Measurements from ENCODE around the gene DNAH7. TPM values are rescaled to one million over a fixed set of nuclear protein-coding genes. Genes with fewer than 3 reads are reported as not detected.
A peak's percentile ranks its signal among the peaks of the same experiment; 100 is the strongest.

Gene DNAH7
- polyA plus RNA-seq, 1 experiment = 1.2 TPM

DNA sequence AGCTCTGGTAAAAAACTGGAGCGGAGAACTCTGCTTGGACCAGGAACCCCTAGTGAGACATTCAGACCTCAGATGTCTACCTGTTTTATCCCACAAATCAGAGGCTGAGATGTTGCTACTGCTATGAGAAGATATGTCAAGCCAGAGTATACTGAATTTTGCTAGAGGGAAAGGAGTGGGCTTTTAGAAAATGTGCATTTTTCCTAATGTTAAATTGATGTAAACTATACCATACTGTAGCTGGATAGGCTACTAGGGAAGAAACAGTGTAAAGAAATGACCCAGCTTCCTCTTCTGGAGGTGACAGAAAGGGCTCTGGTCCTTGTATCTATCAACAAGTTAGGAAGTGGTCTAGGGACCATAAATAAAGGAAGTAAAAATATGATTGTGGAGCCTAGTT, 346.6 kb downstream of the DNAH7 start:
- Histone ChIP-seq H3K27ac (ENCODE audit: low read depth, low read length) (no peak overlapping the region), H3K9me3 (ENCODE audit: control insufficient read depth, insufficient read depth, low read length) (no peaks in the 10 kb centered on the region), H3K4me3 (ENCODE audit: low read depth, low read length) (no peak overlapping the region), H3K27me3 (ENCODE audit: control insufficient read depth, insufficient read depth, low read length) (no peaks in the 10 kb centered on the region)
- POLR2A ChIA-PET = no interaction called here
- TF ChIP-seq, protein P1, sequence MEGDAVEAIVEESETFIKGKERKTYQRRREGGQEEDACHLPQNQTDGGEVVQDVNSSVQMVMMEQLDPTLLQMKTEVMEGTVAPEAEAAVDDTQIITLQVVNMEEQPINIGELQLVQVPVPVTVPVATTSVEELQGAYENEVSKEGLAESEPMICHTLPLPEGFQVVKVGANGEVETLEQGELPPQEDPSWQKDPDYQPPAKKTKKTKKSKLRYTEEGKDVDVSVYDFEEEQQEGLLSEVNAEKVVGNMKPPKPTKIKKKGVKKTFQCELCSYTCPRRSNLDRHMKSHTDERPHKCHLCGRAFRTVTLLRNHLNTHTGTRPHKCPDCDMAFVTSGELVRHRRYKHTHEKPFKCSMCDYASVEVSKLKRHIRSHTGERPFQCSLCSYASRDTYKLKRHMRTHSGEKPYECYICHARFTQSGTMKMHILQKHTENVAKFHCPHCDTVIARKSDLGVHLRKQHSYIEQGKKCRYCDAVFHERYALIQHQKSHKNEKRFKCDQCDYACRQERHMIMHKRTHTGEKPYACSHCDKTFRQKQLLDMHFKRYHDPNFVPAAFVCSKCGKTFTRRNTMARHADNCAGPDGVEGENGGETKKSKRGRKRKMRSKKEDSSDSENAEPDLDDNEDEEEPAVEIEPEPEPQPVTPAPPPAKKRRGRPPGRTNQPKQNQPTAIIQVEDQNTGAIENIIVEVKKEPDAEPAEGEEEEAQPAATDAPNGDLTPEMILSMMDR (IDR thresholded peaks at IDR 0.05; ENCODE audit: low read depth, low read length) = no peak
- DNase-seq (ENCODE audit: low read depth, low spot score) = no peak
- CTCF ChIA-PET = no interaction called here

DNA sequence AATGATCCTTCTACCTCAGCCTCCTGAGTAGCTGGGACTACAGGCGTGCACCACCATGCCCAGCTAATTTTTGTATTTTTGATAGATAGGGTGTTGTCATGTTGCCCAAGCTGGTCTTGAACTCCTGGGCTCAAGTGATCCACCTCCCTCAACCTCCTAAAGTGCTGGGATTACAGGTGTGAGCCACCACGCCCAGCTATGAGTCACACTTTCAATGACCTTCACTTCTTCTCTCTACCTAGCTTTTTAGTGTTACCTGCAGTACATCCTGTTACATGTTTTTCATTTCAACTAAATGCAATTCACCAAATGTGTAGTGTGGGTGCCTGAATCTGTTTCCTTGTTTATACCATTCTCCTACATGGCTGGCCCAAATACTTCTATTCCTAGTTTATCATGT, 347.6 kb downstream of the DNAH7 start:
- no peaks in the 10 kb centered on the region for H3K27me3 ChIP-seq (ENCODE audit: control insufficient read depth, insufficient read depth, low read length)
- H3K9me3 ChIP-seq (ENCODE audit: control insufficient read depth, insufficient read depth, low read length) = no peaks in the 10 kb centered on the region
- no peak for DNase-seq (ENCODE audit: low read depth, low spot score)
- TF ChIP-seq, protein P1 (IDR thresholded peaks at IDR 0.05; ENCODE audit: low read depth, low read length) = no peak
- CTCF ChIA-PET = no interaction called here
- POLR2A ChIA-PET = no interaction called here
- no peak overlapping the region for H3K27ac ChIP-seq (ENCODE audit: low read depth, low read length)
- no peak overlapping the region for H3K4me3 ChIP-seq (ENCODE audit: low read depth, low read length)

DNA sequence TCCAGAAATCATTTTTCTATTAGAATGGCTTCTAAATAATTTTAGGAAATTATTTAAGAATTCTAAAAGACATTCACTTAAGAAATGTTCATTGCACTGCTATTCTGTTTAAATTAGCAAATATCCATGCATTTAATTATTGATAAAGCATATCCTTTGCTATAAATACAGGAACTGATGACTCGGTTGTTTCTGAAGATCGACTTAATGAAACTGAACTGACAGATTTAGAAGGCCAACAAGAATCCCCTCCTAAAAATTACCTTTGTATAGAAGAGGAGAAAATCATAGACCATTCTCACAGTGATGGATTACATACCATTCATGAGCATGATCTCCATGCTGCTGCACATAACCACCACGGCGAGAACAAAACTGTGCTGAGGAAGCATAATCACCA, 352.2 kb downstream of the DNAH7 start:
- H3K9me3 ChIP-seq (ENCODE audit: control insufficient read depth, insufficient read depth, low read length) = no peaks in the 10 kb centered on the region
- H3K27me3 ChIP-seq (ENCODE audit: control insufficient read depth, insufficient read depth, low read length) = no peaks in the 10 kb centered on the region
- DNase-seq (ENCODE audit: low read depth, low spot score) = no peak
- POLR2A ChIA-PET = no interaction called here
- no peak overlapping the region for H3K27ac ChIP-seq (ENCODE audit: low read depth, low read length)
- H3K4me3 ChIP-seq (ENCODE audit: low read depth, low read length) = no peak overlapping the region
- CTCF ChIA-PET = no interaction called here
- TF ChIP-seq, protein P1 (IDR thresholded peaks at IDR 0.05; ENCODE audit: low read depth, low read length) = no peak

DNA sequence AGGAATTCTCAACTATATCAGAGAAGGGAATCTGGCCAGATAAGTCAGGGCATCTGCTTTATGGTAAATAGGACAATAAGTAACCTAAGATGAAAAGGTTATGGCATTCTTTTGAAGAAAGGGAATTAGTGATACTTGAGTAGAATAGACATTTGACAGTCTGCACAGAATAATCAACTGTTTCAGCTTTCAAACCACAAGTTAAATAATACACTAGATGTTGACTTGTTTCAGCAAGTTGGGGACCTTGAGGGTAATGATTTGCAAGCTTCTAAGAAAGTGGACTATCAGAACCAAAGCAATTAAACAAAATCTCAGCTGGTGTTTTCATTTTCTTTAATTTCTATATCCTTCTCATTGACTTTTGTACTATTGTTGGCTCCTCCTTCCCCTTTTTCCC, 357.2 kb downstream of the DNAH7 start:
- ChIA-PET CTCF (interaction anchor here (1.4 kb wide), 1 partner anchor 51 kb away, joined by 5 read pairs; no protein-coding TSS in a partner anchor), POLR2A (interaction anchor here (0.6 kb wide), 1 partner anchor 52 kb away, joined by 3 read pairs; no protein-coding TSS in a partner anchor)
- H3K9me3 ChIP-seq (ENCODE audit: control insufficient read depth, insufficient read depth, low read length) = no peaks in the 10 kb centered on the region
- no peaks in the 10 kb centered on the region for H3K27me3 ChIP-seq (ENCODE audit: control insufficient read depth, insufficient read depth, low read length)
- DNase-seq (ENCODE audit: low read depth, low spot score) = no peak
- no peak overlapping the region for H3K27ac ChIP-seq (ENCODE audit: low read depth, low read length)
- no peak overlapping the region for H3K4me3 ChIP-seq (ENCODE audit: low read depth, low read length)
- TF ChIP-seq, protein P1 (IDR thresholded peaks at IDR 0.05; ENCODE audit: low read depth, low read length) = no peak

DNA sequence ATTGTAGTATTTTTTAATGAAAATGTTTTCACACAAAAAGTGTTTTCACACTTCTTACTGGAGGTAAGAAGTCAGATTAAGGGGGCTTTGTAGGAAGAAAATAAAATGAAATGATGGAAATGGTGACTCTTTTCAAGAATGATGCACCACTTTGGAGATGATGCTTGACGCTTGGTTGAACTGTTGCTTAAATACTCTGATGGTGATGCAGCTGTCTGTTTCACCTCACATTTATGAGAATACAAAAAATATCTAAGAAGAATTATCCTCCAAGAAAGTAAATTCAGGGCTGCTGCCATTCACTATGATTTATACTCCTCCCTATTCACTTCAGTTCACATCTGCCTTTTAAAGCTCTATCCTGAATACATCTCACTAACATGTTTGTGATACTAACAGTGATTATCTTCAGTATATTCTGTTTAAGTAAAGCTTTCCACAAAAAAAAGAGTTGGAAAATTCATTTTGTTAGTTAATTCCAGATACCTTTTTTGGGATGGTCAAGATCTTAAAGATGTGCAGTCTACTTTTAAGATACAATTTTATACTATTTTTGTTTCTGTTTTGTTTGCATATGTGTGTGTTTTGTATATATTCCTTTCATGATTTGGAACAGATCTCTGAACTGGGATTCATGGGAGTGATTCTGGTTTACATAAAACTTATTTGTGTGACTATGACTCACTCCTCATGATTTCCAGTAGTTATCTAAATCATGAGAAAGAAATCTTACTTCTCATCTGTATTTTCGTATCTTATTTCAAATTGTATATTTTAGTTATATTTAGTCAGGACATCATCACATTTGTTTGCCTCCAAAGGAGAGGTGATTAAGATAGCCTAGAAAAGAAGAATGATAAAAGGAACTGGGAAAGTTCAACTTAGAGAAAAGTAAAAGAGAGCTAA, 358.5 kb downstream of the DNAH7 start:
- POLR2A ChIA-PET = interaction anchor here (0.6 kb wide), 1 partner anchor 187 kb away, joined by 7 read pairs; no protein-coding TSS in a partner anchor
- Histone ChIP-seq H3K4me3 (ENCODE audit: low read depth, low read length) (no peak overlapping the region), H3K9me3 (ENCODE audit: control insufficient read depth, insufficient read depth, low read length) (no peaks in the 10 kb centered on the region), H3K27ac (ENCODE audit: low read depth, low read length) (peak overlapping the region; percentile 75), H3K27me3 (ENCODE audit: control insufficient read depth, insufficient read depth, low read length) (no peaks in the 10 kb centered on the region)
- TF ChIP-seq, protein P1 (IDR thresholded peaks at IDR 0.05; ENCODE audit: low read depth, low read length) = no peak
- peak; percentile 85 for DNase-seq (ENCODE audit: low read depth, low spot score)
- CTCF ChIA-PET = interaction anchor here (1.4 kb wide), 1 partner anchor 50 kb away, joined by 5 read pairs; no protein-coding TSS in a partner anchor
